GM10266 (cell line): ENCODE results near the gene ERGIC2.
"Not testable (repeated sequence)": the region's sequence is repeated elsewhere in the genome, so short reads cannot be mapped to it uniquely, and the experiment has no call there.

Source experiments
- DNase-seq: peaks from one replicate; pipeline ENCODE4 v3.0.0; 2012; ENCODE audit errors: extremely low spot score
- CTCF ChIP-seq: IDR thresholded peaks from 2 replicates; pipeline ENCODE4 v1.5.1; 2012; ENCODE audit warnings: mild to moderate bottlenecking, low read depth; ENCODE audit not compliant: control insufficient read depth, insufficient read depth; ENCODE audit errors: missing control alignments

Gene ERGIC2

GRCh38 chr12:29398495-29398894 lies 17.5 kb upstream of the ERGIC2 start:
- peak; percentile 26 for DNase-seq
- TF ChIP-seq CTCF: no peak

GRCh38 chr12:29396774-29397173 lies 15.8 kb upstream of the ERGIC2 start:
- TF ChIP-seq CTCF: no peak
- no peak for DNase-seq

GRCh38 chr12:29395356-29395755 lies 14.4 kb upstream of the ERGIC2 start:
- DNase-seq: no peak
- TF ChIP-seq CTCF: no peak

- DNase-seq: not testable (repeated sequence)
Observed at GRCh38 chr12:29390419-29390818, 9.4 kb upstream of the ERGIC2 start.

GRCh38 chr12:29389295-29389919 lies 8.4 kb upstream of the ERGIC2 start:
- TF ChIP-seq CTCF: no peak
- no peak for DNase-seq

- DNase-seq: not testable (repeated sequence)
Observed at GRCh38 chr12:29386084-29386680, 5.2 kb upstream of the ERGIC2 start.

GRCh38 chr12:29385194-29385593 lies 4.2 kb upstream of the ERGIC2 start:
- not testable (repeated sequence) for DNase-seq

- DNase-seq: no peak
- no peak for TF ChIP-seq CTCF
Observed at GRCh38 chr12:29382251-29382650, 1.3 kb upstream of the ERGIC2 start.

- no peak for DNase-seq
- no peak for TF ChIP-seq CTCF
Observed at GRCh38 chr12:29376118-29376517, 4.9 kb downstream of the ERGIC2 start.
